T-cell (primary cell): Measurements from ENCODE around the gene NKX1-1. TPM values are rescaled to one million over a fixed set of nuclear protein-coding genes. Genes with fewer than 3 reads are reported as not detected.
A peak's percentile ranks its signal among the peaks of the same experiment; 100 is the strongest.

Experiments used
- ATAC-seq, 4 experiments: fragments of 200-7000 bp in 3 of 4; fragments of 150-1000 bp in 1 of 4; cut with Tn5 transposase; replicated peaks in 1 of 4; 1 replicate in 3 of 4; 2 replicates in 1 of 4; pipeline ENCODE4 v1.10.0; 2021; ENCODE audit warnings: moderate library complexity in 3 of 4, mild to moderate bottlenecking in 2 of 4, moderate number of reproducible peaks in 1 of 4
- CTCF ChIA-PET, 2 donors: fragments of 300-600 bp; sonication (Branson Sonifier 250); formaldehyde crosslinking; loops; one replicate each; lab custom pipeline; 2022; ENCODE audit warnings: antibody characterized with exemption in 2 of 2; lab: Charles Lee
- POLR2A ChIA-PET, 2 donors: fragments of 300-600 bp; sonication (Branson Sonifier 250); formaldehyde crosslinking; loops; one replicate each; lab custom pipeline; 2022; ENCODE audit warnings: antibody characterized with exemption in 2 of 2; lab: Charles Lee
- DNase-seq, 35 experiments: peaks; one replicate each; pipeline versions ENCODE4 v3.0.0 to v3.0.0-alpha.2; 2013 to 2023
- H3K27ac ChIP-seq: one replicate; pipeline ENCODE4 v1.5.1; 2013; ENCODE audit warnings: low read length
- H3K27me3 ChIP-seq, 2 experiments: replicated peaks in 1 of 2; 1 replicate in 1 of 2; 2 replicates in 1 of 2; pipeline versions ENCODE4 v1.6.1 to v1.7.0; 2013; ENCODE audit warnings: low read length in 1 of 2, mixed read lengths in 1 of 2; ENCODE audit not compliant: control insufficient read depth in 2 of 2, insufficient read depth in 2 of 2; ENCODE audit errors: extremely low read depth in 1 of 2
- H3K36me3 ChIP-seq, 2 donors: 1 replicate in 1 of 2; 2 replicates in 1 of 2; pipeline versions ENCODE4 v1.6.1 to v1.7.0; 2013; ENCODE audit warnings: low read length in 1 of 2; ENCODE audit not compliant: control insufficient read depth in 2 of 2, insufficient read depth in 1 of 2; ENCODE audit errors: extremely low read depth in 1 of 2
- H3K4me1 ChIP-seq, 2 experiments: 1 replicate in 1 of 2; 2 replicates in 1 of 2; pipeline versions ENCODE4 v1.6.1 to v1.7.0; 2013; ENCODE audit warnings: low read length in 2 of 2, mixed read lengths in 1 of 2; ENCODE audit not compliant: insufficient read depth in 2 of 2, control insufficient read depth in 1 of 2; ENCODE audit errors: extremely low read depth in 1 of 2
- H3K4me3 ChIP-seq, 2 donors: 1 replicate in 1 of 2; 2 replicates in 1 of 2; pipeline versions ENCODE4 v1.5.1 to v1.7.0; 2013; ENCODE audit warnings: mild to moderate bottlenecking in 2 of 2, low read length in 1 of 2, moderate library complexity in 1 of 2; ENCODE audit not compliant: control insufficient read depth in 1 of 2; ENCODE audit errors: extremely low read depth in 1 of 2
- H3K9me3 ChIP-seq: 2 replicates; pipeline ENCODE4 v1.7.0; 2013
- H3K27ac Mint-ChIP-seq, 2 donors: one replicate each; pipeline ENCODE4 v1.8.0; 2020 to 2021; ENCODE audit warnings: mild to moderate bottlenecking in 2 of 2, mixed read lengths in 2 of 2
- H3K27me3 Mint-ChIP-seq, 2 donors: one replicate each; pipeline ENCODE4 v1.8.0; 2021 to 2022; ENCODE audit warnings: mixed read lengths in 2 of 2
- H3K36me3 Mint-ChIP-seq: one replicate; pipeline ENCODE4 v1.8.0; 2021; ENCODE audit warnings: mixed read lengths
- H3K4me1 Mint-ChIP-seq, 3 donors: one replicate each; pipeline ENCODE4 v1.8.0; 2020 to 2022; ENCODE audit warnings: mixed read lengths in 3 of 3, mild to moderate bottlenecking in 1 of 3
- H3K4me3 Mint-ChIP-seq, 3 donors: one replicate each; pipeline ENCODE4 v1.8.0; 2020 to 2022; ENCODE audit warnings: mild to moderate bottlenecking in 3 of 3, mixed read lengths in 3 of 3, moderate library complexity in 3 of 3
- H3K9me3 Mint-ChIP-seq, 3 donors: one replicate each; pipeline ENCODE4 v1.8.0; 2020 to 2022; ENCODE audit warnings: mixed read lengths in 3 of 3
- WGBS: methylation state at CpG from one replicate; pipeline ENCODE4 v1.1.5; 2013; ENCODE audit warnings: missing lambda C conversion rate; ENCODE audit not compliant: insufficient coverage; 5-methylcytosine and 5-hydroxymethylcytosine counted together
- total RNA-seq, 35 experiments: library from RNA in 6 of 35; stranded (reverse) in 6 of 35; fragments of 120-200 nt in 1 of 35; gene quantifications; one replicate each; pipeline versions ENCODE4 v1.2.1 to v1.2.4 and lab custom pipeline; 2013 to 2026

The NKX1-1 gene
- total RNA-seq, 5 donors from 2014 or later (not counting 1 experiment from before 2014, with no cell fraction given), result not detected

GRCh38 chr4:1449475-1449832 lies 43.2 kb upstream of the NKX1-1 start:
- ATAC-seq (no peak), DNase-seq (no peak)
- Mint-ChIP-seq H3K4me3 (no peak overlapping the region), H3K9me3 (peaks cover 12 to 22% (median 20%) of the 10 kb centered on the region in 3 donors), H3K27ac (no peak overlapping the region), H3K36me3 (no peaks in the 10 kb centered on the region), H3K27me3 (peaks cover 6 to 15% of the 10 kb centered on the region in 2 donors), H3K4me1 (no peaks in the 10 kb centered on the region)
- whole genome bisulfite sequencing, result 40% methylated on average over 4 of the region's 12 CpGs
- Histone ChIP-seq H3K27me3 (peaks cover 0 to 56% of the 10 kb centered on the region in 2 experiments), H3K4me1 (no peaks in the 10 kb centered on the region), H3K27ac (no peak overlapping the region), H3K36me3 (no peaks in the 10 kb centered on the region), H3K4me3 (no peak overlapping the region), H3K9me3 (peaks cover 2% of the 10 kb centered on the region)
- CTCF ChIA-PET, result no interaction called here
- POLR2A ChIA-PET, result no interaction called here

DNA sequence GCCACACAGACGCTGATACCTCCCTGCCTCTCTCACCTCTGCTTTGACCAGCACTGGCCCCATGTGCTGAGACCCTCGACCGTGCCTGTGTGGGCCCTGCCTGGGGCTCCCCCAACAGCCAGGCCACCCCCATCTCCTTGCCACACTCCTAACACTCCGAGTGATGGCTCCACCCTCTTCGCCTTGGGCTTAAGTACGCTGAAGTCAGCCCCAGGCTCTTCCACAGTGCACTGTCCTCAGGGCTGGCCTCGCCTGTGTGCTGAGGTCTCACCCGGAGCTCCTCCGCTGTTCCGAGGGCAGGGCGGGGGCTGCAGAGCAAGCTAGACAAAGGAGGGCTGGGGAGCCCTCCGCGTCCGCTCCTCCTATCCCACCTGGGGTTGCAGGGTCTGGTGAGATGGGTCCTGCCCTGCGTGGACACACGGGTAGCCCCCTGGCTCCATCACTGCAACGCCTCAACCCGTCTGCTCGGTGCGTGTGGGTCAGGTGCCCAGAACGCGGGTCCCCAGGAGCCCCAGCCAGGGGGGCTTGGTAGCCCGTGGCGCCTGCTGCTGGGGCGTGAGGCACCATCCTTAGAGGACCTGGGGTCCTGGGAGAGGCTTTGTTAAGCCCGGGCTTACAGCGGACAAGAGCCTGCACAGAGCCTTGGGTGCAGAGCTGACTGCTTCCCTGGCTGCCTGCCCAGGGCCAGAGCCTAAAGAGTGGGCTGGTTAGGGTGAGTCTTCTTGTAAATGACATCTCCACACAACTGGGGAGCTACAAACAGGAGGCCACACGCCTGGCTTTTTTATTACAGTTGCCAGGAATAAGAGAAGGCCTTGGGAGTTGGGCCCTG lies 42.6 kb upstream of the NKX1-1 start:
- Mint-ChIP-seq H3K27ac (no peak overlapping the region), H3K27me3 (peaks cover 9 to 17% of the 10 kb centered on the region in 2 donors), H3K4me3 (no peak overlapping the region), H3K4me1 (no peaks in the 10 kb centered on the region), H3K36me3 (no peaks in the 10 kb centered on the region), H3K9me3 (peaks cover 9 to 19% (median 17%) of the 10 kb centered on the region in 3 donors)
- POLR2A ChIA-PET, result no interaction called here
- Histone ChIP-seq H3K4me1 (no peaks in the 10 kb centered on the region), H3K9me3 (no peaks in the 10 kb centered on the region), H3K27ac (no peak overlapping the region), H3K27me3 (peaks cover 0 to 56% of the 10 kb centered on the region in 2 experiments), H3K36me3 (no peaks in the 10 kb centered on the region), H3K4me3 (no peak overlapping the region)
- CTCF ChIA-PET, result no interaction called here
- WGBS, result 75% methylated on average over 23 of the region's 28 CpGs
- ATAC-seq (no peak), DNase-seq (peak in 1 of 35 experiments; percentile 4)

DNA sequence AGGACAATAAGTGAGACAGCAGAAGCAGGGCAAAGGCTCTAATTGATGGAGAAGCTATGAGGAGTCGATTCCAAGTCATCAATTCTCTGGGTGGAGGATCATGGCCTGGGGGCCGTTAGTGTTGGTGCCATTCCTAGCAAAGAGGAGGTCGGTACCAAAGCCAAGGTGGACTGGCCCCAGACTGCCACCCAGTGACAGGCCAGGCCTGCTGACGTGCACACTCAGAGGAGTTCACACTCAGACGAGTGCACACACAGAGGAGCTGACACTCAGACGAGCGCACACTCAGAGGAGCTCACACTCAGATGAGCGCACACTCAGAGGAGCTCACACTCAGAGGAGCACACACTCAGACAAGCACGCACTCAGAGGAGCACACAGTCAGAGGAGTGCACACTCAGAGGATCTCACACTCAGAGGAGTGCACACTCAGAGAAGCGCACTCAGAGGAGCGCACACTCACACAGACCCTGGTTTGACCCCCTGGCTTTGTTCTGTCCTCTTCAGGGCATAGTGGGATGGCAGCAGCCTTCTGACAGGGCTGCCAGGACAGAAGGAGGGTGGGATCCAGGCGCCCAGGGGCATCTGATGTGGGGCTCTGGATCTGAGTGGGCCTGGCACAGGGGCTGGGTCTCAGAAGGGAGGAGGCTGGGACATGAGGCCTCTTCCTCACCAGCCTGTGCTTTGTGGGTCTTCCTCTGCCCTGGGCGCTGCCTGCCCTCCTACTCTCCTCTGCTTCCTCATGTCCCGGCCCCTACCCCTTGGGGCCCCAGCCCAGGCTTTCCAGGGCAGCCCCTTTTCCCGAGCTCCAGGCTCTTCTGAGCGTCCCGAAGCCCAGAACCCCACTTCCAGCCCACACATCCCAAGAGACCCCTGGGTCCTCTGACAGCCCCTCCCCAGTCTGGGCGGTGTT lies 41.7 kb upstream of the NKX1-1 start:
- Mint-ChIP-seq H3K36me3 (no peaks in the 10 kb centered on the region), H3K27ac (no peak overlapping the region), H3K4me1 (no peaks in the 10 kb centered on the region), H3K27me3 (peaks cover 11 to 17% of the 10 kb centered on the region in 2 donors), H3K4me3 (no peak overlapping the region), H3K9me3 (peaks cover 4 to 10% (median 8%) of the 10 kb centered on the region in 3 donors)
- no peaks in the 10 kb centered on the region for H3K4me1 ChIP-seq
- POLR2A ChIA-PET, result no interaction called here
- no peak overlapping the region for H3K4me3 ChIP-seq
- ATAC-seq (no peak), DNase-seq (no peak)
- CTCF ChIA-PET, result no interaction called here
- peaks cover 0 to 60% of the 10 kb centered on the region in 2 experiments for H3K27me3 ChIP-seq
- H3K9me3 ChIP-seq, result no peaks in the 10 kb centered on the region
- no peaks in the 10 kb centered on the region for H3K36me3 ChIP-seq
- 68% methylated on average over 17 of the region's 18 CpGs for WGBS
- H3K27ac ChIP-seq, result no peak overlapping the region

- ChIA-PET POLR2A (no interaction called here), CTCF (no interaction called here)
- DNase-seq, result no peak
- H3K9me3 ChIP-seq, result no peaks in the 10 kb centered on the region
- H3K27me3 Mint-ChIP-seq, result peaks cover 9 to 13% of the 10 kb centered on the region in 2 donors
- no peak overlapping the region for H3K4me3 Mint-ChIP-seq
- H3K4me1 ChIP-seq, result no peaks in the 10 kb centered on the region
- H3K36me3 Mint-ChIP-seq, result no peaks in the 10 kb centered on the region
- no peak overlapping the region for H3K4me3 ChIP-seq
- no peaks in the 10 kb centered on the region for H3K9me3 Mint-ChIP-seq
- H3K27ac ChIP-seq, result no peak overlapping the region
- H3K4me1 Mint-ChIP-seq, result no peaks in the 10 kb centered on the region
- H3K27ac Mint-ChIP-seq, result no peak overlapping the region
- ATAC-seq, result no peak
- no peaks in the 10 kb centered on the region for H3K36me3 ChIP-seq
- 81% methylated on average over 17 of the region's 22 CpGs for WGBS
- H3K27me3 ChIP-seq, result peaks cover 0 to 60% of the 10 kb centered on the region in 2 experiments
These were observed 40.5 kb upstream of the NKX1-1 start for GRCh38 chr4:1446502-1447386.

DNA sequence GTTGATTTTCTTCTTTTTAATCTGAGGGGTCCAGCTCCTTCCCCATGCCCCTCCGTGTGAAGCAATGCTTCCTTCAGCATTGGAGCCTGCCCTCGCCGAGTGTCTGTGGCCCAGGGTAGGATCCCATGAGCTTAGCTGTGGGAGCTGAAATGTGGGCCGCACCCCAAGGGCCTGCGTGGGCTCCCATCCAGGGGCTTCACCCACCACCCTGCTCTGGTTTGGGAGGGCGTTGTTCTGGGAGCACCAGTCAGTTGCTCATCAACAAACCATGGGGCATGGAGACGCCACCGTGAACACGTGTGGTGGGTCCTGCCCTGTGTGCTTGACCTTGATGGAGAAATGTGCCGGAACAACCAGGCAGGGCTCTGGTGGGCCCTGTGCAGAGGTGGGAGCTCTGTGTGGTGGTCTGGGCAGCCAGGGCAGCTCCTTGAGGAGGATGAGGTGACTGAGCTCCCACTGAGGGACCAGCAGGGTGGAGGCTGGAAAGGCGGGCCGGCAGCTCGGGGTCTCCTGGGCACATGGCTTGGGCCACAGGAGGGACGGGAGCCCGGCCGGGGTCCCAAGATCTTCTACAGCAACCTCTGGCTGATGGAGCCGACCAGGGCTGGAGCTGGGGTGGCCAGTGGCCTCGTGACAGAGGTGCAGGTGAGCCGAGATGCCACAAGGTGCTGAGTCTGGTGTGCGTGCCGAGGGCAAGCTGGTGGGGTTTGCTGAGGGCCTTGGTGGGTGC lies 39.6 kb upstream of the NKX1-1 start:
- Histone ChIP-seq H3K9me3 (no peaks in the 10 kb centered on the region), H3K36me3 (no peaks in the 10 kb centered on the region), H3K4me1 (no peaks in the 10 kb centered on the region), H3K27me3 (peaks cover 0 to 57% of the 10 kb centered on the region in 2 experiments), H3K4me3 (no peak overlapping the region), H3K27ac (no peak overlapping the region)
- Mint-ChIP-seq H3K4me1 (no peaks in the 10 kb centered on the region), H3K9me3 (no peaks in the 10 kb centered on the region), H3K36me3 (no peaks in the 10 kb centered on the region), H3K27ac (no peak overlapping the region), H3K27me3 (peaks cover 9 to 13% of the 10 kb centered on the region in 2 donors), H3K4me3 (no peak overlapping the region)
- 79% methylated on average over 21 of the region's 21 CpGs for WGBS
- ChIA-PET CTCF (no interaction called here), POLR2A (no interaction called here)
- ATAC-seq (no peak), DNase-seq (no peak)
